ENCODE results near the gene SPATA31E1. TPM values are rescaled to one million over a fixed set of nuclear protein-coding genes. Genes with fewer than 3 reads are reported as not detected.
A peak's percentile ranks its signal among the peaks of the same experiment; 100 is the strongest.

SPATA31E1 gene
- total RNA-seq, 4 donors from 2014 or later = not detected

- WGBS, 2 donors = 81 to 86% methylated on average over 12 to 13 of the region's 13 CpGs
- intact Hi-C loops (cut with DNase I; ENCODE audit: low total_unique reads) = no loop called here
- TF ChIP-seq CTCF (IDR thresholded peaks at IDR 0.05) (no peak), POLR2A (IDR thresholded peaks at IDR 0.05) (no peak)
Observed at GRCh38 chr9:87886933-87887505, 4.3 kb downstream of the SPATA31E1 start.

GRCh38 chr9:87887661-87888480, 5.2 kb downstream of the SPATA31E1 start:
- H3K4me3 ChIP-seq (ENCODE audit: low read depth, poor library complexity, severe bottlenecking) = no peak overlapping the region
- WGBS, 2 donors = 80 to 88% methylated on average over 6 to 12 of the region's 13 CpGs
- TF ChIP-seq POLR2A (IDR thresholded peaks at IDR 0.05) = no peak
- no peak for TF ChIP-seq CTCF (IDR thresholded peaks at IDR 0.05)
- no peak for DNase-seq (ENCODE audit: low spot score in 2 of 2)
- intact Hi-C loops (cut with DNase I; ENCODE audit: low total_unique reads) = no loop called here

More at GRCh38 chr9:87886933-87887505, 4.3 kb downstream of the SPATA31E1 start:
- H3K4me3 ChIP-seq (ENCODE audit: low read depth, poor library complexity, severe bottlenecking) = no peak overlapping the region
- no peak for DNase-seq (ENCODE audit: low spot score in 2 of 2)

- intact Hi-C loops (cut with DNase I; ENCODE audit: low total_unique reads) = no loop called here
- 81 to 87% methylated on average over 4 to 6 of the region's 6 CpGs for WGBS, 2 donors
Observed at GRCh38 chr9:87888501-87888900, 5.8 kb downstream of the SPATA31E1 start.

GRCh38 chr9:87889065-87889881, 6.6 kb downstream of the SPATA31E1 start:
- no peak overlapping the region for H3K4me3 ChIP-seq (ENCODE audit: low read depth, poor library complexity, severe bottlenecking)
- intact Hi-C loops (cut with DNase I; ENCODE audit: low total_unique reads) = no loop called here
- WGBS, 2 donors = 93 to 97% methylated on average over 12 of the region's 12 CpGs
- TF ChIP-seq POLR2A (IDR thresholded peaks at IDR 0.05) (no peak), CTCF (IDR thresholded peaks at IDR 0.05) (no peak)
- DNase-seq (ENCODE audit: low spot score in 2 of 2) = no peak

More at GRCh38 chr9:87888501-87888900, 5.8 kb downstream of the SPATA31E1 start:
- H3K4me3 ChIP-seq (ENCODE audit: low read depth, poor library complexity, severe bottlenecking) = no peak overlapping the region
- TF ChIP-seq CTCF (IDR thresholded peaks at IDR 0.05) (no peak), POLR2A (IDR thresholded peaks at IDR 0.05) (no peak)
- DNase-seq (ENCODE audit: low spot score in 2 of 2) = no peak

- WGBS, 2 donors = 93 to 96% methylated on average over 3 of the region's 4 CpGs
Observed at GRCh38 chr9:87889882-87890252, 7.2 kb downstream of the SPATA31E1 start.

More at GRCh38 chr9:87889882-87890252, 7.2 kb downstream of the SPATA31E1 start:
- peak in 1 of 2 donors; percentile 74 for DNase-seq (ENCODE audit: low spot score in 2 of 2)
- intact Hi-C loops (cut with DNase I; ENCODE audit: low total_unique reads) = no loop called here
- no peak overlapping the region for H3K4me3 ChIP-seq (ENCODE audit: low read depth, poor library complexity, severe bottlenecking)
- TF ChIP-seq POLR2A (IDR thresholded peaks at IDR 0.05) (no peak), CTCF (IDR thresholded peaks at IDR 0.05) (no peak)

All from lower leg skin (tissue), 4 donors.